ENCODE data around the gene OSTM1. TPM values are rescaled to one million over a fixed set of nuclear protein-coding genes. Genes with fewer than 3 reads are reported as not detected.

Gene OSTM1
- total and polyA plus RNA-seq, 12 donors: 15.6 to 510 (median 59.3) TPM

DNA sequence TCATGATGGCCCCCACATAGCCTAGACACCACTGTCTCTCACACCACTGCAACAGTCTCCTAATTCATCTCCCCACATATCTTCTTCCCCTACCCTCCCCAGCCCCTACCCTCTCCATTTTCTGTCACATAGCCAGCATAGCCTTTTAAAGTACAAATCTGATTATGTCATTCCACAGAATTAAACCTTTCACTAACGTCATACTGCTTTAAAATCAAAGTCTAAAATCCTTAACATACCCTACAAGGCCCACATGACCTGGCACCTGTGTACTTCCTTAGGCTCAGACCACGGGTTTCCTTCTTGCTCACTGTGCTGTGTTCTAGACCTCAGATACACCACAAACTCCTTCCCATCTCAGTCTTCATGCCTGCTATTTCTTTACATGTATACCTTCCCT is 5.9 kb downstream of the OSTM1 start:
- Histone ChIP-seq H3K27ac (no peak overlapping the region), H3K4me3 (no peak overlapping the region), H3K9me3 (replicated peaks in 1 of 3) (no peaks in the 10 kb centered on the region), H3K4me1 (replicated peaks in 1 of 2) (peaks cover 6 to 21% of the 10 kb centered on the region in 2 donors), H3K36me3 (replicated peaks in 1 of 2) (no peaks in the 10 kb centered on the region), H3K27me3 (no peaks in the 10 kb centered on the region)
- TF ChIP-seq POLR2A (IDR thresholded peaks at IDR 0.05): no peak
- TF ChIP-seq, protein P1, sequence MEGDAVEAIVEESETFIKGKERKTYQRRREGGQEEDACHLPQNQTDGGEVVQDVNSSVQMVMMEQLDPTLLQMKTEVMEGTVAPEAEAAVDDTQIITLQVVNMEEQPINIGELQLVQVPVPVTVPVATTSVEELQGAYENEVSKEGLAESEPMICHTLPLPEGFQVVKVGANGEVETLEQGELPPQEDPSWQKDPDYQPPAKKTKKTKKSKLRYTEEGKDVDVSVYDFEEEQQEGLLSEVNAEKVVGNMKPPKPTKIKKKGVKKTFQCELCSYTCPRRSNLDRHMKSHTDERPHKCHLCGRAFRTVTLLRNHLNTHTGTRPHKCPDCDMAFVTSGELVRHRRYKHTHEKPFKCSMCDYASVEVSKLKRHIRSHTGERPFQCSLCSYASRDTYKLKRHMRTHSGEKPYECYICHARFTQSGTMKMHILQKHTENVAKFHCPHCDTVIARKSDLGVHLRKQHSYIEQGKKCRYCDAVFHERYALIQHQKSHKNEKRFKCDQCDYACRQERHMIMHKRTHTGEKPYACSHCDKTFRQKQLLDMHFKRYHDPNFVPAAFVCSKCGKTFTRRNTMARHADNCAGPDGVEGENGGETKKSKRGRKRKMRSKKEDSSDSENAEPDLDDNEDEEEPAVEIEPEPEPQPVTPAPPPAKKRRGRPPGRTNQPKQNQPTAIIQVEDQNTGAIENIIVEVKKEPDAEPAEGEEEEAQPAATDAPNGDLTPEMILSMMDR (IDR thresholded peaks at IDR 0.05): no peak
- intact Hi-C loops (cut with DNase I): no loop called here
- WGBS, 4 donors: 73 to 89% (median 75%) methylated on average over 2 of the region's 2 CpGs
- no peak for DNase-seq

DNA sequence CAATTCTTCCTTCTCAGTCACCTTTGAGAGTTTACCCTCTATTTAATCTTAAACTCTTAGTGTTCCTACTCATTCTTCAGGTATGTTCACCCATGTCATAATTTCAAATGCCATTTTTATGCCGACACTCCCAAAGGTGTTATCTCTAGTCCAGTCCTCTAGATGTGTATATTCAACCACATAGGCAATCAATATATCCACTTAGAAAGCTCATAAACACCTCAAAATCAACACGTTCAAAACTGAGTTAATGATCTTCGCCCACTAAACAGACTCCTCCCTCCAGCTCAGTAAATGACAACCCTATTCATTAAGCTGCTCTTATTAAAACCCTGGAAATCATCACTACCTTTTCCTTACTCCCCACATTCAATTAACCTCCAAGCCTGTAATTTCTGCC is 6.4 kb downstream of the OSTM1 start:
- Histone ChIP-seq H3K4me1 (replicated peaks in 1 of 2) (peaks cover 4 to 17% of the 10 kb centered on the region in 2 donors), H3K27ac (no peak overlapping the region), H3K36me3 (replicated peaks in 1 of 2) (peaks cover 0 to 3% of the 10 kb centered on the region in 2 donors), H3K27me3 (no peaks in the 10 kb centered on the region), H3K4me3 (no peak overlapping the region), H3K9me3 (replicated peaks in 1 of 3) (no peaks in the 10 kb centered on the region)
- TF ChIP-seq, protein P1 (IDR thresholded peaks at IDR 0.05): no peak
- no peak for TF ChIP-seq POLR2A (IDR thresholded peaks at IDR 0.05)
- WGBS, 4 donors: 90 to 97% (median 92%) methylated on average over 3 of the region's 3 CpGs
- intact Hi-C loops (cut with DNase I): no loop called here
- DNase-seq: no peak

DNA sequence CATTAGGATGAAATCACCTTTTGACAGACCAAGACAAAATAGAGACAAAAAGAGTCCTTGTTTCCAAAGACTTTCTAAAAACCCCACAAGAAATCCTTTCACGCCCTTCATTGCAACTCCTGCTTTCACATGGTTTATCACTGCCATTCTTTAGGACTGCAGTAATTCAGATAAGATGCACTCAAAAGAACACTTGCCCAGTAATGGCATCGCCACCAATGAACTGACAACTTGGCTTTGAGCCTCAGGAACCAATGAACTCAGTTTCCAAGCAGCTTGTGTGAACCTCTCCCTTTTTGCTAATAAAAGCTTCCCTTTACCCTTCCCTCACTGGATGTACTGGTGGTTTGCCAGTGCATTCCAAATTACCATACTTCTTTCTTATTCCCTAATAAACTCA is 21.8 kb downstream of the OSTM1 start:
- intact Hi-C loops (cut with DNase I): loop anchor here (5.0 to 10.0 kb wide), 2 partner anchors 68 to 70 kb away; no protein-coding TSS in a partner anchor
- H3K36me3 ChIP-seq (replicated peaks in 1 of 2): no peaks in the 10 kb centered on the region
- 90 to 96% (median 93%) methylated on average over 2 of the region's 2 CpGs for WGBS, 4 donors
- H3K27ac ChIP-seq: no peak overlapping the region
- no peak for DNase-seq
- H3K27me3 ChIP-seq: no peaks in the 10 kb centered on the region
- H3K4me3 ChIP-seq: no peak overlapping the region
- TF ChIP-seq POLR2A (IDR thresholded peaks at IDR 0.05): no peak
- TF ChIP-seq, protein P1 (IDR thresholded peaks at IDR 0.05): no peak
- no peaks in the 10 kb centered on the region for H3K4me1 ChIP-seq (replicated peaks in 1 of 2)
- H3K9me3 ChIP-seq (replicated peaks in 1 of 3): no peaks in the 10 kb centered on the region

DNA sequence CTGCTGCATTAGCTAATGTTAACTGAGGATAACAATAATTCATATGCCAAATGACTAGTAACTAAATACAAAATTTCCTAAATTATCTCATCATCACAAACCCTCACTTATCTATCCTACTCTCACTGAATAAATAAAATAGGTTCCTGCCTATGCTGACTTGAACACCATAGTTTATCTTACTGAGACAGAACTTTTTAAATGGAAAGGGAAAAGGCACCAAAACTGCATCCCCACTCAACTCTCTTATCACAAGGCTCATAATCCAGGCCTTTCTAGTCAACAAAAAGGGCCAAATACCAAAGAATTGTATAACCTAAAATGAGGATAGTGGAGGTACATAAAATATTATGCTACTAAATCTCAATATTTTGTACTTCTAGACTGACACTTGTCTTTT is 23.1 kb downstream of the OSTM1 start:
- Histone ChIP-seq H3K36me3 (replicated peaks in 1 of 2) (no peaks in the 10 kb centered on the region), H3K4me1 (replicated peaks in 1 of 2) (no peaks in the 10 kb centered on the region), H3K27ac (no peak overlapping the region), H3K4me3 (no peak overlapping the region), H3K27me3 (no peaks in the 10 kb centered on the region), H3K9me3 (replicated peaks in 1 of 3) (no peaks in the 10 kb centered on the region)
- no peak for TF ChIP-seq POLR2A (IDR thresholded peaks at IDR 0.05)
- TF ChIP-seq, protein P1 (IDR thresholded peaks at IDR 0.05): no peak
- DNase-seq: no peak
- intact Hi-C loops (cut with DNase I): loop anchor here (5.0 to 10.0 kb wide), 2 partner anchors 67 to 69 kb away; no protein-coding TSS in a partner anchor
